ENCODE data around the gene DERA. TPM values are rescaled to one million over a fixed set of nuclear protein-coding genes. Genes with fewer than 3 reads are reported as not detected.

The DERA gene
- total RNA-seq, 4 donors from 2014 or later, result 30.2 to 43.4 (median 36.7) TPM

DNA sequence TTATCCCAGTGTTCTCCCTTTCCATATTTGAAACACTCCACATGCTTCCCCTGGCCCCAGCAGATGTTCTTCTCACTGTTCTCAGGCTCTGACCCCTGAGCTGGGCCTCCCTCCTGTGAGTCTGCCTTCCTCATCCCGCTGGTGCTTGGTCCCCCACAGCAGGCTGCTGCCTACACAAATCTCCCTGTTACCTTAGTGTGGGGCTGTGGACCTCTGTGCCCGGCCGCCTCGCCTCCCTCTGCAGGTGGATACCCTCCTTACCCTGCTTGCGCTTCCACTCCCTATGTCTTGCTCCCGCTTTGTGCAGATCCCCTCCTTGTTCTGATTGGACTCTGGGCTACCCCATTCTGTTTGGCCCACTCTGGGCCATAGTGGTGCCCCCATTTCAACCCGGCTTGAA, 6.9 kb downstream of the DERA start:
- TF ChIP-seq, protein P1, sequence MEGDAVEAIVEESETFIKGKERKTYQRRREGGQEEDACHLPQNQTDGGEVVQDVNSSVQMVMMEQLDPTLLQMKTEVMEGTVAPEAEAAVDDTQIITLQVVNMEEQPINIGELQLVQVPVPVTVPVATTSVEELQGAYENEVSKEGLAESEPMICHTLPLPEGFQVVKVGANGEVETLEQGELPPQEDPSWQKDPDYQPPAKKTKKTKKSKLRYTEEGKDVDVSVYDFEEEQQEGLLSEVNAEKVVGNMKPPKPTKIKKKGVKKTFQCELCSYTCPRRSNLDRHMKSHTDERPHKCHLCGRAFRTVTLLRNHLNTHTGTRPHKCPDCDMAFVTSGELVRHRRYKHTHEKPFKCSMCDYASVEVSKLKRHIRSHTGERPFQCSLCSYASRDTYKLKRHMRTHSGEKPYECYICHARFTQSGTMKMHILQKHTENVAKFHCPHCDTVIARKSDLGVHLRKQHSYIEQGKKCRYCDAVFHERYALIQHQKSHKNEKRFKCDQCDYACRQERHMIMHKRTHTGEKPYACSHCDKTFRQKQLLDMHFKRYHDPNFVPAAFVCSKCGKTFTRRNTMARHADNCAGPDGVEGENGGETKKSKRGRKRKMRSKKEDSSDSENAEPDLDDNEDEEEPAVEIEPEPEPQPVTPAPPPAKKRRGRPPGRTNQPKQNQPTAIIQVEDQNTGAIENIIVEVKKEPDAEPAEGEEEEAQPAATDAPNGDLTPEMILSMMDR (IDR thresholded peaks at IDR 0.05), result no peak
- TF ChIP-seq POLR2A (IDR thresholded peaks at IDR 0.05), result no peak
- 93 to 94% methylated on average over 7 of the region's 7 CpGs for WGBS, 2 donors
- H3K4me3 ChIP-seq (ENCODE audit: low read depth, poor library complexity, severe bottlenecking), result no peak overlapping the region
- DNase-seq (ENCODE audit: low spot score in 2 of 2), result no peak
- intact Hi-C loops (cut with DNase I; ENCODE audit: low total_unique reads), result no loop called here

DNA sequence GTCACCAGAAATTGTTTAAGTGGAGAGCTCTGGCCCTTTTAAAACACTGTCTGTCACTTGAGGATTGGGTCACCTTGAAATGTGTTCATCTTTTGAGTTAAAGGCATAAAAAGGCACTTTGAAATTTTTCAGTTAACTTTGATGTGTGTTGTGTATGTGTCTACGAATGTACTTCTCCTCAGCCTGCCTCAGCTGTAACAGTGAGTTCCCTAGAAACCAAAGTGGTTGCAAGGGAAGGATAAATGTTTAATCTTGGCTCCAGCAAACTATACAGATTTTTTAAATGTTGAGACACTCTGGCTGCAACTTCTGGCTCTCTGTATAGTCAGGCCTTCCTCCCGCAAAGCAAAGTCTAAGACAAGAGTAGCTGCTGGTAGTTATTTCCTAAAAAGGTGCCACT, 8.3 kb downstream of the DERA start:
- no peak for TF ChIP-seq POLR2A (IDR thresholded peaks at IDR 0.05)
- TF ChIP-seq, protein P1 (IDR thresholded peaks at IDR 0.05), result no peak
- DNase-seq (ENCODE audit: low spot score in 2 of 2), result no peak
- H3K4me3 ChIP-seq (ENCODE audit: low read depth, poor library complexity, severe bottlenecking), result no peak overlapping the region
- 83 to 91% methylated on average over 2 of the region's 2 CpGs for WGBS, 2 donors
- intact Hi-C loops (cut with DNase I; ENCODE audit: low total_unique reads), result no loop called here

DNA sequence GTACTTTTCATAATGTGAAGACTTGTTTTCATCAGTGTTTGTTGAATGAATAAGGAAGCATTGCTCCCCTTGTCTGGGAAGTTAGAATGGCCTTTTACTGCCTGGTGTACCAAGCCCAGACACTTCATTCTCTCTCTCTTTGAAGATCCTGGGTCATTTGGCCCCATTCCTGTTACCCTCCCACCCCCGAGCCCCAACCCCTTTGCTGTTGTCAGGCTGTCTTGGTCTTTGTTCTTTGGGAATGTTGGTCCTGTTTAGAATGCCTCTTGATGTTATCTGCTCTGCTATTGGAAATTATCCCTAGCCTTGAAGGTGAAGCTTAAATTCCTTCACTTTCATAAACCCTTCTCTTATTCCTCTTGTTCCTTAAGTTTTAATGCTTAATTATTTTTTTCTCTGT, 13.8 kb downstream of the DERA start:
- TF ChIP-seq, protein P1 (IDR thresholded peaks at IDR 0.05), result no peak
- TF ChIP-seq POLR2A (IDR thresholded peaks at IDR 0.05), result no peak
- intact Hi-C loops (cut with DNase I; ENCODE audit: low total_unique reads), result no loop called here
- no peak overlapping the region for H3K4me3 ChIP-seq (ENCODE audit: low read depth, poor library complexity, severe bottlenecking)
- 72 to 84% methylated on average over 1 of the region's 1 CpG for WGBS, 2 donors
- DNase-seq (ENCODE audit: low spot score in 2 of 2), result no peak

DNA sequence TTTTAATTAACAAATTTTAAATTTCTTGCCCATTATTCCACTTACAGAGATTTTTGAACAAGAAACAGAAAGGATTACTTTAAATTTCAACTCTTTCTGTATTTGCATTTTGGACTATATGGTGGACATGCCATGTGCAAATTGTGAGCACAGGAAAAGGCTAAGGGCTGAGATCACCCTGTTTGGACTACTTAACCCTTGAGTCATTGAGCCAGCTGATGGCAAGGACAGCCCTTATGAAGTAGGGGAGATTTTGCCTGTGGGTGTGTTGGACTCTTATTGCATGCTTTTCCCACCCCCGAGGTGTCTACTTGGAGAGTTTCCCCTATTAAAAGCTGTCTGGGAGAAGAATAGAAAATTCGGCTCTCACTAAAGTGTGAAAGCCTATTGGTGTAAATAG, 17.2 kb downstream of the DERA start:
- DNase-seq (ENCODE audit: low spot score in 2 of 2), result no peak
- no peak overlapping the region for H3K4me3 ChIP-seq (ENCODE audit: low read depth, poor library complexity, severe bottlenecking)
- TF ChIP-seq, protein P1 (IDR thresholded peaks at IDR 0.05), result no peak
- intact Hi-C loops (cut with DNase I; ENCODE audit: low total_unique reads), result no loop called here
- 66 to 72% methylated on average over 2 of the region's 2 CpGs for WGBS, 2 donors

DNA sequence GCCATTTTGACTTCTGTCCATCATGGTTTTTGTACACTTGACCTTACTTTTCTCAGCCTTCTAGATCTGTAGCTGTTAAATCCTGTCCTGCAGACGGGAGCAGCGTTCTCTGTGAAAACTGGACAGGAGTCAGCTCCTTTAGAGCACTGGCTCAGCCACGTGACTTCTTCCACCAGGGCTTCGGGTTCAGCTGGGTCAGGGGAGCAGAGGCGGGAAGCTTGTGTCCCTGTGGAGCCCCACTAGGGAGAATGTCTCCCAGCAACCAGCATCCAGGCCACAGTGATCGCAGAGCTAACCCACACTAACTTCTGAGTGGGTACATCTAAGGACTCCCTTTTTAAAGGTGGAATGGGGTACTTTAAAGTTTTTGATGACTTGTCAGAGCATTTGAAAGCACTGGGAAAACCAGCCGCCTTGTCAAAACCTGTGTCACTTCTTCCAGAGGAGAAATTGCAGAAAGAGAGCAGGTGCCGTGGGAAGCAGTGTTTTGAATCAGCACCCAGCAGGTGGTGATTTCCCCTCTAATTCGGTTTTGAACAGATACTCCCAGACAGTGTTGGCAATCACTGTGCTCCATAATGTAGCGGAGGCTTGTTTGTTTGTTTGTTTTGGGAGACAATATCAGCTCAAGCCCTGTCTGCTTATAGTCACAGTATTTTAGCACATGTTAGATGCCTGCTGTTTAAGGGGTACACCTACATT, 17.9 kb downstream of the DERA start:
- TF ChIP-seq, protein P1 (IDR thresholded peaks at IDR 0.05), result no peak
- no peak for TF ChIP-seq POLR2A (IDR thresholded peaks at IDR 0.05)

GRCh38 chr12:15931590-15932053, 20.5 kb downstream of the DERA start:
- no peak for TF ChIP-seq POLR2A (IDR thresholded peaks at IDR 0.05)
- TF ChIP-seq, protein P1 (IDR thresholded peaks at IDR 0.05), result no peak

More for the DNA sequence above, 17.9 kb downstream of the DERA start:
- 71 to 79% methylated on average over 10 of the region's 10 CpGs for WGBS, 2 donors
- DNase-seq (ENCODE audit: low spot score in 2 of 2), result no peak
- no peak overlapping the region for H3K4me3 ChIP-seq (ENCODE audit: low read depth, poor library complexity, severe bottlenecking)
- intact Hi-C loops (cut with DNase I; ENCODE audit: low total_unique reads), result no loop called here

More at GRCh38 chr12:15931590-15932053, 20.5 kb downstream of the DERA start:
- intact Hi-C loops (cut with DNase I; ENCODE audit: low total_unique reads), result no loop called here
- 74 to 81% methylated on average over 3 of the region's 3 CpGs for WGBS, 2 donors
- H3K4me3 ChIP-seq (ENCODE audit: low read depth, poor library complexity, severe bottlenecking), result no peak overlapping the region
- no peak for DNase-seq (ENCODE audit: low spot score in 2 of 2)
